HepG2 (cell line): ENCODE results near the gene TMEM131. TPM values are rescaled to one million over a fixed set of nuclear protein-coding genes. Genes with fewer than 3 reads are reported as not detected.
A peak's percentile ranks its signal among the peaks of the same experiment; 100 is the strongest.

Source experiments
- CCDC6 ChIP-seq: sonication (generic); formaldehyde crosslinking; IDR thresholded peaks from 2 replicates; pipeline ENCODE4 v1.8.1; 2022; ENCODE audit warnings: mild to moderate bottlenecking, missing genetic modification reagents, moderate library complexity
- DR1 ChIP-seq: sonication (generic); formaldehyde crosslinking; IDR thresholded peaks from 2 replicates; pipeline ENCODE4 v1.8.0; 2021; ENCODE audit warnings: mild to moderate bottlenecking, missing genetic modification reagents, inconsistent platforms
- E2F2 ChIP-seq: sonication (generic); formaldehyde crosslinking; IDR thresholded peaks from 2 replicates; pipeline ENCODE4 v1.4.0; 2020; ENCODE audit warnings: missing genetic modification reagents, borderline replicate concordance
- ETV5 ChIP-seq: IDR thresholded peaks from 2 replicates; pipeline ENCODE4 v1.6.1; 2018; ENCODE audit warnings: missing biosample characterization, missing genetic modification reagents, inconsistent platforms, borderline replicate concordance
- FOXA3 ChIP-seq: IDR thresholded peaks from 2 replicates; pipeline ENCODE4 v1.6.1; 2016; ENCODE audit warnings: missing genetic modification reagents, missing compliant biosample characterization
- HIC2 ChIP-seq: sonication (generic); formaldehyde crosslinking; IDR thresholded peaks from 2 replicates; pipeline ENCODE4 v1.9.0; 2022; ENCODE audit warnings: low read depth, missing genetic modification reagents
- HNRNPL ChIP-seq: fragments of 200-400 bp; formaldehyde crosslinking; IDR thresholded peaks from 2 replicates; pipeline ENCODE4 v1.6.1; 2017; ENCODE audit warnings: mild to moderate bottlenecking, low read depth, low read length
- KDM2A ChIP-seq: sonication (generic); formaldehyde crosslinking; IDR thresholded peaks from 2 replicates; pipeline ENCODE4 v1.4.0; 2020; ENCODE audit warnings: low read depth, missing genetic modification reagents, borderline replicate concordance
- MYPOP ChIP-seq: sonication (generic); formaldehyde crosslinking; IDR thresholded peaks from 2 replicates; pipeline ENCODE4 v1.8.1; 2023; ENCODE audit warnings: mild to moderate bottlenecking, moderate library complexity, missing genetic modification reagents
- NCOA1 ChIP-seq: sonication (generic); formaldehyde crosslinking; IDR thresholded peaks from 2 replicates; pipeline ENCODE4 v1.9.0; 2021; ENCODE audit warnings: missing genetic modification reagents
- PLSCR1 ChIP-seq: sonication (generic); formaldehyde crosslinking; IDR thresholded peaks from 2 replicates; pipeline ENCODE4 v1.5.0; 2020; ENCODE audit warnings: missing genetic modification reagents, mild to moderate bottlenecking, borderline replicate concordance
- RELA ChIP-seq: sonication (generic); formaldehyde crosslinking; IDR thresholded peaks from 2 replicates; pipeline ENCODE4 v1.4.0; 2020; ENCODE audit warnings: missing genetic modification reagents
- REPIN1 ChIP-seq: sonication (generic); formaldehyde crosslinking; IDR thresholded peaks from 2 replicates; pipeline ENCODE4 v1.8.0; 2022; ENCODE audit warnings: missing genetic modification reagents, low read depth, mild to moderate bottlenecking, borderline replicate concordance
- SALL1 ChIP-seq: sonication (generic); formaldehyde crosslinking; IDR thresholded peaks from 2 replicates; pipeline ENCODE4 v1.8.0; 2022; ENCODE audit warnings: mild to moderate bottlenecking, missing genetic modification reagents
- SIX4 ChIP-seq: sonication (generic); formaldehyde crosslinking; IDR thresholded peaks from 2 replicates; pipeline ENCODE4 v1.4.0; 2020; ENCODE audit warnings: missing genetic modification reagents
- SMC3 ChIP-seq: IDR thresholded peaks from 2 replicates; pipeline ENCODE4 v1.6.1; 2011; ENCODE audit warnings: low read length, improper control_type of control experiment
- SUZ12 ChIP-seq: fragments of 150-350 bp; IDR thresholded peaks from 2 replicates; pipeline ENCODE4 v1.6.1; 2014; ENCODE audit warnings: low read depth, low read length
- TRIM24 ChIP-seq: sonication (generic); formaldehyde crosslinking; IDR thresholded peaks from 2 replicates; pipeline ENCODE4 v1.8.0; 2022; ENCODE audit warnings: mild to moderate bottlenecking, missing genetic modification reagents
- YY1 ChIP-seq: IDR thresholded peaks from 2 replicates; pipeline ENCODE4 v1.6.1; 2011; ENCODE audit warnings: low read length, low read depth, moderate library complexity, mild to moderate bottlenecking; ENCODE audit not compliant: insufficient read depth, insufficient replicate concordance
- ZNF326 ChIP-seq: sonication (generic); formaldehyde crosslinking; IDR thresholded peaks from 2 replicates; pipeline ENCODE4 v1.4.0; 2020; ENCODE audit warnings: missing genetic modification reagents, borderline replicate concordance
- ZNF512B ChIP-seq: sonication (generic); formaldehyde crosslinking; IDR thresholded peaks from 2 replicates; pipeline ENCODE4 v1.5.1; 2020; ENCODE audit warnings: missing genetic modification reagents, mild to moderate bottlenecking, borderline replicate concordance
- polyA plus RNA-seq, 8 experiments: library from polyadenylated mRNA; depleted of rRNA in 3 of 8; stranded (reverse) in 7 of 8; unstranded in 1 of 8; fragments of >200 nt; fragmentation: Illumina TruSeq in 4 of 8; extraction: Trizol in 4 of 8; gene quantifications; 2 replicates each; pipeline versions ENCODE4 v1.2.1 to v1.2.3, GENCODE V29; 2011 to 2016; ENCODE audit warnings: low read depth in 4 of 8, missing spikeins in 1 of 8, mixed read lengths in 1 of 8; ENCODE audit not compliant: insufficient read depth in 1 of 8
- total RNA-seq, 5 experiments: library from RNA; depleted of rRNA; stranded (reverse); fragments of >200 nt; fragmentation: Illumina TruSeq; extraction: Trizol; gene quantifications; 2 replicates each; pipeline ENCODE4 v1.2.3, GENCODE V29; 2016; ENCODE audit warnings: low read depth in 1 of 5

The TMEM131 gene
- total and polyA plus RNA-seq, 2 of the 13 experiments (the other 11 are each of a cell fraction or from before 2014, with no cell fraction given) = 17.9 to 19.5 TPM

GRCh38 chr2:97806738-97807618, 188.8 kb downstream of the TMEM131 start (continued):
- TF ChIP-seq E2F2 (no peak), SALL1 (CRISPR knock-in tag) (0 out of 2 replicates have a peak, but pooled peaks have one; percentile 35), TRIM24 (CRISPR knock-in tag) (no peak), HNRNPL (no peak), CCDC6 (CRISPR knock-in tag) (no peak), FOXA3 (CRISPR knock-in tag) (peak; percentile 8; the same call in 1 of the 2 replicates), ZNF326 (no peak), ETV5 (CRISPR knock-in tag) (peak; percentile 21; the same call in 1 of the 2 replicates), HIC2 (CRISPR knock-in tag) (no peak), KDM2A (CRISPR knock-in tag) (peak; percentile 78; the same call in 1 of the 2 replicates), SIX4 (CRISPR knock-in tag) (no peak), YY1 (peak; percentile 38), SUZ12 (no peak), RELA (CRISPR knock-in tag) (no peak), PLSCR1 (CRISPR knock-in tag) (no peak), MYPOP (no peak), DR1 (CRISPR knock-in tag) (no peak), SMC3 (peak; percentile 87), REPIN1 (0 out of 2 replicates have a peak, but pooled peaks have one; percentile 20), NCOA1 (no peak), ZNF512B (CRISPR knock-in tag) (0 out of 2 replicates have a peak, but pooled peaks have one; percentile 48)
